Muscle of leg (tissue), 11 donors: ENCODE measurements around the gene RPL5. TPM values are rescaled to one million over a fixed set of nuclear protein-coding genes. Genes with fewer than 3 reads are reported as not detected.

ENCODE experiments used
- DNase-seq: peaks from one replicate; pipeline ENCODE4 v3.0.0; 2013
- H3K27ac ChIP-seq: one replicate; pipeline ENCODE4 v1.5.1; 2013; ENCODE audit warnings: mild to moderate bottlenecking, low read length, control low read depth
- H3K27me3 ChIP-seq: one replicate; pipeline ENCODE4 v1.6.1; 2013; ENCODE audit warnings: low read length; ENCODE audit not compliant: control insufficient read depth, insufficient read depth
- H3K36me3 ChIP-seq: one replicate; pipeline ENCODE4 v1.6.1; 2013; ENCODE audit warnings: low read length; ENCODE audit not compliant: control insufficient read depth, insufficient read depth
- H3K4me1 ChIP-seq: one replicate; pipeline ENCODE4 v1.6.1; 2013; ENCODE audit warnings: low read length; ENCODE audit not compliant: control insufficient read depth, insufficient read depth
- H3K4me3 ChIP-seq: one replicate; pipeline ENCODE4 v1.5.1; 2013; ENCODE audit warnings: low read length, control low read depth
- H3K9me3 ChIP-seq: replicated peaks from 2 replicates; pipeline ENCODE4 v1.6.1; 2013; ENCODE audit warnings: low read depth, low read length; ENCODE audit not compliant: control insufficient read depth
- WGBS: methylation state at CpG from one replicate; pipeline ENCODE4 v1.1.5; 2013; ENCODE audit warnings: missing lambda C conversion rate; ENCODE audit not compliant: insufficient coverage; 5-methylcytosine and 5-hydroxymethylcytosine counted together
- polyA plus RNA-seq, 8 donors: library from polyadenylated mRNA; unstranded; fragments of 120-200 nt; gene quantifications; one replicate each; pipeline versions ENCODE4 v1.2.1 to v1.2.3, GENCODE V29; 2013; ENCODE audit warnings: inconsistent platforms in 1 of 8, low replicate concordance in 1 of 8; ENCODE audit not compliant: insufficient read length in 8 of 8, insufficient read depth in 1 of 8
- total RNA-seq: library from RNA; stranded (reverse); fragments of 120-200 nt; gene quantifications from one replicate; pipeline ENCODE4 v1.2.4, GENCODE V29; 2013

The RPL5 gene
- total and polyA plus RNA-seq, 9 donors, result 2,573 to 3,441 (median 2,785) TPM

DNA sequence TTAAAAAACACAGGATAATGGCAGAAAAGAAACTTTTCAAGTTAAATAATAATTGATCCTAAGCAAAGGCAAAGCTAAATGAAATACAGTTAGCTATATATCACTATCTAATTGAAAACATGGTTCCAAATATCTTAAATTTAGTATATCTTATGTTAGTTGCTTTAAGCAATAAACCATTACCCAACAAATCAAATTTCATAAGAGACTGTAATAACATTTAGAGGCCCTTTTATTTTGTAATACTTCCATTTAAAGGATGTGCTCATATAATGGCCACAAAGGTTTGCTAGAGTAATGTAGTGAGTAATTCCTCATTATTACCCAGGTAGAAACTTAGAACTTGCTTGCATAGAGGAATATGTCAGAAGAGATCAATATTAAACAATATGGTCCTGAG is 32.3 kb downstream of the RPL5 start:
- H3K9me3 ChIP-seq, result no peaks in the 10 kb centered on the region
- peaks cover 5% of the 10 kb centered on the region for H3K4me1 ChIP-seq
- DNase-seq, result no peak
- no peaks in the 10 kb centered on the region for H3K36me3 ChIP-seq
- H3K27me3 ChIP-seq, result no peaks in the 10 kb centered on the region
- no peak overlapping the region for H3K27ac ChIP-seq
- H3K4me3 ChIP-seq, result no peak overlapping the region

DNA sequence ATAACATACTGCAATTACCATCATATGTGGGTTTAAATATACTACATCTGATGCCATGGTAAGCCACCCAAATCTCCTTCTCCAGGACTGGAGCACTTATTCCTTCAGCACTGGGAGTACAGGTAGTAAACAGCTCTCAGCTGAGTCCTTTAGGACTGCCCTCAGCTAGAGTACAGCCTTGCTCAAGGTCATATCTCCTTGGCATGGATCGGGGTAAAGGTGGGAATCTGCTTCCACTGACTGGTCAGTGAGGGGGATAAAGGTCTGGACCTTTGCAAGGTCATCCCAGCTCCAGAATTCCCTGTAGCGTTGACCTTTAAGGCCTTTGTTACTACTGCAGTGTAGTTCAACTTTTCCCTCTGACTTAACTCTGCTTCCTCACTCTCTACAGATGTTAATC is 38.8 kb downstream of the RPL5 start:
- 71% methylated on average over 1 of the region's 2 CpGs for WGBS
- no peak for DNase-seq
- H3K36me3 ChIP-seq, result no peaks in the 10 kb centered on the region
- H3K4me1 ChIP-seq, result no peaks in the 10 kb centered on the region
- no peaks in the 10 kb centered on the region for H3K27me3 ChIP-seq
- no peak overlapping the region for H3K4me3 ChIP-seq
- no peak overlapping the region for H3K27ac ChIP-seq
- peaks cover 3% of the 10 kb centered on the region for H3K9me3 ChIP-seq

GRCh38 chr1:92872719-92873118 is 40.9 kb downstream of the RPL5 start:
- H3K4me1 ChIP-seq, result no peaks in the 10 kb centered on the region
- no peak overlapping the region for H3K27ac ChIP-seq
- H3K9me3 ChIP-seq, result peaks cover 3% of the 10 kb centered on the region
- H3K4me3 ChIP-seq, result no peak overlapping the region
- no peaks in the 10 kb centered on the region for H3K36me3 ChIP-seq
- WGBS, result 78% methylated on average over 2 of the region's 2 CpGs
- no peak for DNase-seq
- no peaks in the 10 kb centered on the region for H3K27me3 ChIP-seq

GRCh38 chr1:92874987-92875386 is 43.1 kb downstream of the RPL5 start:
- no peaks in the 10 kb centered on the region for H3K27me3 ChIP-seq
- no peaks in the 10 kb centered on the region for H3K4me1 ChIP-seq
- peaks cover 3% of the 10 kb centered on the region for H3K9me3 ChIP-seq
- H3K27ac ChIP-seq, result no peak overlapping the region
- WGBS, result no CpG with 5 or more reads among the region's 2 CpGs
- no peak overlapping the region for H3K4me3 ChIP-seq
- DNase-seq, result no peak
- no peaks in the 10 kb centered on the region for H3K36me3 ChIP-seq

- H3K27ac ChIP-seq, result no peak overlapping the region
- H3K36me3 ChIP-seq, result no peaks in the 10 kb centered on the region
- H3K4me1 ChIP-seq, result no peaks in the 10 kb centered on the region
- peaks cover 3% of the 10 kb centered on the region for H3K9me3 ChIP-seq
- H3K4me3 ChIP-seq, result no peak overlapping the region
- no peak for DNase-seq
- H3K27me3 ChIP-seq, result no peaks in the 10 kb centered on the region
- WGBS, result 89% methylated on average over 3 of the region's 4 CpGs
Measured at GRCh38 chr1:92876351-92876750, 44.5 kb downstream of the RPL5 start.

GRCh38 chr1:92877081-92877711 is 45.4 kb downstream of the RPL5 start:
- no peaks in the 10 kb centered on the region for H3K27me3 ChIP-seq
- no peak overlapping the region for H3K4me3 ChIP-seq
- no peaks in the 10 kb centered on the region for H3K36me3 ChIP-seq
- no peak overlapping the region for H3K27ac ChIP-seq
- DNase-seq, result no peak
- H3K9me3 ChIP-seq, result peaks cover 3% of the 10 kb centered on the region
- H3K4me1 ChIP-seq, result no peaks in the 10 kb centered on the region
- WGBS, result 80% methylated on average over 1 of the region's 4 CpGs

- no peaks in the 10 kb centered on the region for H3K9me3 ChIP-seq
- DNase-seq, result no peak
- no peaks in the 10 kb centered on the region for H3K27me3 ChIP-seq
- WGBS, result 20% methylated on average over 1 of the region's 4 CpGs
- no peaks in the 10 kb centered on the region for H3K36me3 ChIP-seq
- H3K4me3 ChIP-seq, result no peak overlapping the region
- no peaks in the 10 kb centered on the region for H3K4me1 ChIP-seq
- no peak overlapping the region for H3K27ac ChIP-seq
Measured at GRCh38 chr1:92877792-92878191, 46.0 kb downstream of the RPL5 start.

- no CpG with 5 or more reads among the region's 4 CpGs for WGBS
- DNase-seq, result no peak
- no peak overlapping the region for H3K4me3 ChIP-seq
Measured at GRCh38 chr1:92879316-92879968, 47.6 kb downstream of the RPL5 start.

DNA sequence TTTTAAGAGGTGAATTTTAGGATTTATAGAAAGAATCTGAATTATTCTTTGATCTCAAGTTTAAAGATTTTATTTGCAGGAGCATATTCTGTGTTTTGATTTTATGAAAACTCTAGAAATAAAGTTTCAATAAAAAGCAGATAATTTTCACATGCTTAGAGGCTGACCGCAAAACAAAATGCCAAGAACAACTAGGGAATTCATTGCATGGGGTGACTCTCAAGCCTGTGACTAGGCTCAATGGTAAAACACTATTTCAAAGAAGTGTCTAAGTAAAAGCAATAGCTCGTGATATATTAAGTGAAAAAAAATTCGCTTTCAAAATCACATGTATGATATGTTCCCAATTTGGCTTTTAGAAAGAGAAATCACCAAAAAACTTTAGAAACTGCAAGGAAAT is 49.6 kb downstream of the RPL5 start:
- WGBS, result no CpG with 5 or more reads among the region's 3 CpGs
- H3K27me3 ChIP-seq, result no peaks in the 10 kb centered on the region
- H3K4me1 ChIP-seq, result no peaks in the 10 kb centered on the region
- H3K36me3 ChIP-seq, result no peaks in the 10 kb centered on the region
- no peak overlapping the region for H3K27ac ChIP-seq
- no peak overlapping the region for H3K4me3 ChIP-seq
- no peaks in the 10 kb centered on the region for H3K9me3 ChIP-seq
- DNase-seq, result no peak

More at GRCh38 chr1:92879316-92879968, 47.6 kb downstream of the RPL5 start:
- no peaks in the 10 kb centered on the region for H3K36me3 ChIP-seq
- H3K9me3 ChIP-seq, result no peaks in the 10 kb centered on the region
- no peaks in the 10 kb centered on the region for H3K27me3 ChIP-seq
- H3K27ac ChIP-seq, result no peak overlapping the region
- no peaks in the 10 kb centered on the region for H3K4me1 ChIP-seq

GRCh38 chr1:92882819-92883218 is 51.0 kb downstream of the RPL5 start:
- H3K9me3 ChIP-seq, result no peaks in the 10 kb centered on the region
- H3K4me3 ChIP-seq, result no peak overlapping the region
- no peak overlapping the region for H3K27ac ChIP-seq
- H3K27me3 ChIP-seq, result no peaks in the 10 kb centered on the region
- WGBS, result no CpG with 5 or more reads among the region's 1 CpG
- peak; percentile 14 for DNase-seq
- H3K4me1 ChIP-seq, result no peaks in the 10 kb centered on the region
- no peaks in the 10 kb centered on the region for H3K36me3 ChIP-seq

- no peaks in the 10 kb centered on the region for H3K9me3 ChIP-seq
- no peak for DNase-seq
- H3K36me3 ChIP-seq, result no peaks in the 10 kb centered on the region
- no peak overlapping the region for H3K27ac ChIP-seq
- H3K27me3 ChIP-seq, result no peaks in the 10 kb centered on the region
- no peaks in the 10 kb centered on the region for H3K4me1 ChIP-seq
- no peak overlapping the region for H3K4me3 ChIP-seq
Measured at GRCh38 chr1:92883297-92883696, 51.5 kb downstream of the RPL5 start.
